GM19328 (cell line): Measurements from ENCODE around the gene LSM2.

Source experiments
- ATAC-seq: cut with Tn5 transposase; IDR thresholded peaks from one replicate; pipeline ENCODE4 v1.9.1; 2021; ENCODE audit warnings: mild to moderate bottlenecking, moderate library complexity; ENCODE audit not compliant: unreplicated experiment

LSM2 gene

GRCh38 chr6:31777667-31778050 is 29.1 kb downstream of the LSM2 start:
- ATAC-seq: no peak

DNA sequence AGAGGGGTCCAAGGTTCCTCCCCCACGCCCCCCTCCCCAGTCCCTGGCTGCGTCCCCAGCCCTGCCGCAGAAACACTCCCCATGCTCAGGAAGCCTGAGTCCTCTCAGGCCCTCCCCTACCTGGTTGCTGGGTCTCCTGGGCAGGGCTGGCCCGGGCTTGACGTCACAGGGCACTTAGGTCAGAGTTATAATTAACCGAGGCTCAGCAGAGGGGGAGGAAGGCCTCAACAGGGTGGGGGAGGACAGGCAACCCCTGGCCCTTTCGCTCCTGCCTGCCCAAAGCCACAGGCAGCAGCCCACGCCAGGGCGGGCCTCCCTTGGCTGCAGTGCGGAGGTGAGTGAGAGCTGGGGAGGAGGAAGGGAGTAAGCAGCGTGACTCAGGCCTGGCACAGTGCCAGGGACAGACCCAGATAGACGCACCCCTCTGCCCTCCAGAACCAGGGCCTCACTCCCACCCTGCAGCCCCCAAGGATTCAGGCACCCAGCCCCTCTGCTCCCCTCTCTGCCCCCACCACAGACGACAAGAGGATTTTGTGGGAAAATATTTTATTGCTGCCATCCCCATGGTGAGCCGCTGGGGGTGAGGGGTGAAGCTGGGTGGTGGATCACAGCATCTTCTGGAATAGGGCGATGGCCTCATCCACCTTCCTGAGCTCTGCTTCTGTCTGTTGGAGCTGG is 29.6 kb downstream of the LSM2 start, which contains the start of gene VWA7:
Gene VWA7 (minus strand): TSS at position 340 of the 678 bp plus-strand sequence. CDS start 549 bp downstream, outside the sequence.
- ATAC-seq: no peak

- ATAC-seq: no peak
Measured at GRCh38 chr6:31776485-31776988, 30.2 kb downstream of the LSM2 start.

DNA sequence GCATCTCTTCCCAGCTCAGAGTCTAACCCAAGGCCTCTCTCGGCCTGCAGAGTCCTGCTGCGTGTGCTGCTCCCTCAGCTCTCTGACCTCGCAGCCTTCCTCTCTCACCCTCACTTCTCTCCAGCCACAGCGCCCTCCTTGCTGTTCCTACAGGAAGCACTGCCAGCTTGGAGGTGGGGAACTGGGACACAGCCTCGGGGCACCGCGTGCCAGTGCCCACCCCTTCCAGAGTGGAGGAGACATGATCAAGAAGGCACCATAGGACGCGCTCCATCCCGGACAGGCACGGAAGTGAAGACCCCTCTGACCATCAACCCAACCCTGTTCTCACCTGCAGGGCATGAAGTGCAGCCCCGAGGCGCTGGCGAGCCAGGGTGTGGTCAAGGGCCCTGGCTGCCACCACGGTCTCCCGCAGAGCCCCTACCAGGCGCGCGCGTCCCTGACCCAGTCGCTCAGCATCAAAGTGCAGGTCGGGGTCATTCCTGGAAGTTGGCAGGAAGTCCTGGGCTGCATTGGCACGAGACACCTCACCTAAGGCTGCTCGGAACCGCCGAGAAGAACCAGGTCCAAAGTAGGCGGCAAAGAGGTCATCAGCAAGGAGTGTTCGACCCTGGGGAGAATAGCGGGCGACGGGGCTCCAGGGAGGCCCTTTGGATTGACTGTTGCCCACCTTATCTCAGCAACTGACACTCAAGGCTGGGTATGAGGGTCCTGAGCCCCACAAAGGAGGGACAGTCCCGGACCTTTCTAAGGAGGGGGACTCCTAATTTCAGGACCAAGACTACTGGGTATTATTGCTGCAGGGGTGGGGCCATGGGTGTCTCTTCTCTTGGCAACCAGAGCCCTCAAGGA is 30.9 kb downstream of the LSM2 start:
- no peak for ATAC-seq

- no peak for ATAC-seq
Measured at GRCh38 chr6:31775184-31775583, 31.6 kb downstream of the LSM2 start.

DNA sequence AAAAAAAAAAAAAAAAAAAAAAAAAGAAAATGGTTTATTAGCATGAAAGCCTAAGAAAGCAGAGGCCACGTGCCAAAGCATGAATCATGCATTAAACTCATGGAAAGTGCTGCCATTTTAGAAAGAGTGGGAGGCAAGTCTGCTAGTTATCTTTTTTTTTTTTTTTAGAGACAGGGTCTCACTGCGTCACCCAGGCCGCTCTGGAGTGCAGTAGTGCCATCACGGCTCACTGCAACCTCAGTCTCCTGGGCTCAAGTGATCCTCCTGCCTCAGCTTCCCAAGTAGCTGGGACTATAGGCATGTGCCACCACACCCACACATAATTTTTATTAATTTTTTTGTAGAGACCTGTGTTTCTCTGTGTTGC is 34.8 kb downstream of the LSM2 start:
- no peak for ATAC-seq

GRCh38 chr6:31770860-31771259 is 35.9 kb downstream of the LSM2 start:
- no peak for ATAC-seq

GRCh38 chr6:31769684-31770371 is 36.9 kb downstream of the LSM2 start:
- ATAC-seq: no peak

DNA sequence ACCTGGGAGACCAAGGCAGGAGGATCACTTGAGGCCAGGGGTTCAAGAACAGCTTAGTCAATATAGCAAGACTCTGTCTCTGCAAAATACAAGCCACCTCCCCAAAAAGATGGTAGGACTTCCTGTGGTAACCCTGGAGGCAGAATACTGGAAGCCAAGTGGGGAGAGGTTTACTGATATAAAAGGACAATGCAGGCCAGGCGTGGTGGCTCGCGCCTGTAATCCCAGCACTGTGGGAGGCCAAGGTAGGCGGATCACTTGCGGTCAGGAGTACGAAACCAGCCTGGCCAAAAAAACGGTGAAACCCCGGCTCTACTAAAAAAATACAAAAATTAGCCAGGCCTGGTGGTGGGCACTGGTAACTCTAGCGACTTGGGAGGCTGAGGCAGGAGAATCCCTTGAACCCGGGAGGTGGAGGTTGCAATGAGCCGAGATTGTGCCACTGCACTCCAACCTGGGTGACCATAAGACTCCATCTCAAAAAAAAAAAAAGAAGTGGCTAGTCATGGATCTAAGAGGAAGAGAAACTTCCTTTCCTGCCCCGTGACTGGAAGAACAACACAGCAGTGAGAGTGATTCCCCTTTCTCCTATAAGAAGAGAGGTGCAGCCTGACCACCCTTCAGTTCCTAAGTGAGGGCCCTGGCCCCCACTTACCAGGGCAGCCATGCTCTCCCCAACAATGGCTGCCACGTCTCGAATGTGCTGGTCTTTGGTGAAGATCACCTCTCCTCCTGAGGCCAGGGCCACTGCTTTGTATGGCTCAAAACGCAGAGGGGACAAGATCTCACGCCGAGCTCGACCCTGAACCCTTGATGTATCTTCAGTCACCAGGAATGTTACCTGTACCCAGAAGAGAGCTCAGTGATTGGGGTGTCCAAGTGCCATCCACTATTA is 38.2 kb downstream of the LSM2 start:
- ATAC-seq: no peak

DNA sequence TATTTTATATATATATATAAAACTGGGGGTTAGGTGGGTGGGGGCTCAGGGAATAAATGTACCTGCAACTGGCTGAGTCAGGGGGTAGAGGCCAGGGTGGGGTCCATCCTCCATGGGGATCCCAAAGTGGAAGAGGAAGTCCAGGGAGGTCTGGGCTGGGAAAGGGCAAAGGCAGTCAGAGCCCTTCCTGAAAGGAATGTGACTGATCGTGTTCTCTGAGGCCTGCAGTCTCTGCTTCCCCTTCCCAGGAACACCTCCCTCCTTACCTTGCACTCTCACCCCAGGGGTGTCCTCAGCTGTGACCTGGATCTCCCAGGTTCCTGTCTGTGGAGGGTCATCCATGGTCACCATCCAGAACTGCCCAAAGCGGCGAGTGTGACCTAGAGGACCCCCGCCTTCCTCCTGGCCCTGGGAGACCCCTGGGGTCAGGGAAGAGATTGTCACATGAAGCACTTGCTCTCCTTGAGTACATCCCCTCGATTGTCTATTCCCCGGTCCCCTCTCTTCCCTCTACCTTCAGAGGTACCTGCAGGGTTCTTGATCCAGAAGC is 39.6 kb downstream of the LSM2 start:
- no peak for ATAC-seq

- ATAC-seq: no peak
Measured at GRCh38 chr6:31765910-31766794, 40.6 kb downstream of the LSM2 start.

DNA sequence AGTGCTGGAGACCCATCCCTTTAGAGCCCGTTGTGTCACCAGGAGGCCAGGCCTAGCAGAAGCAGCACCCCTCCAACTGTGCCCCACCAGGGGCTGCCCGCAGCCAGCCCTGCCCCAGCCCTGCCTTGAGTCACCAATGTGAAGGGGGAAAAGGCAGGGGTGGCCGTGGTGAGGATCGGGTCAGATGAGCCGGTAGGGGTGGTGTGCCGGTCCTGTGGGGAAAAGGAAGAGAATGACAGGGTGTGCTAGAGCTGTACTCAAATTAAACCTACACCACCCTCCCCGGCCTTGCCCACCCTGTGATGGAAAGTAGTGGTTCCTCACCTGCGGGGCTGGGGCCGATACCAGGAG is 41.2 kb downstream of the LSM2 start:
- no peak for ATAC-seq

- ATAC-seq: no peak
Measured at GRCh38 chr6:31764198-31764597, 42.6 kb downstream of the LSM2 start.

DNA sequence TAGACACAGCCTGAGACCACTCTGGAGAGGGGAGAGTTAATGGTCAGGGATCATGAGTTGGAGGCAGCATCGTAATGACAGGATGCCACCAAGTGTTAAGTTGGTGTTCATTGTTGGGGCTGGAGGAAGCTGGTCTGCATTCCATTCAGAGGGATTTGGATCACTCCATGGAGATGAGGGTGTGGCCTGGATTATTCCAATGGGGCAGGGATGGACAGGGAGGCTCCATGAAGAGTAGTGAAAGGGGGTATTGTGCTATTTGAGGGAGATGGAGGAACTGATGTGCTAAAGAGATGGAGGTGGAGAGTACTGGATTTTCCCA is 43.2 kb downstream of the LSM2 start:
- no peak for ATAC-seq

GRCh38 chr6:31762878-31763618 is 43.7 kb downstream of the LSM2 start:
- no peak for ATAC-seq

- ATAC-seq: no peak
Measured at GRCh38 chr6:31762356-31762755, 44.4 kb downstream of the LSM2 start, which contains the start of gene SAPCD1. TSS of gene SAPCD1 (plus strand) at chr6:31762656. CDS start at chr6:31763055, 399 bp downstream.

GRCh38 chr6:31761343-31761742 is 45.4 kb downstream of the LSM2 start:
- ATAC-seq: no peak

GRCh38 chr6:31760790-31761189 is 46.0 kb downstream of the LSM2 start:
- no peak for ATAC-seq

- no peak for ATAC-seq
Measured at GRCh38 chr6:31758281-31758680, 48.5 kb downstream of the LSM2 start.
